ENCODE data around the gene OR52E1. TPM values are rescaled to one million over a fixed set of nuclear protein-coding genes. Genes with fewer than 3 reads are reported as not detected.

Gene OR52E1
- total and polyA plus RNA-seq, 2 of the 8 experiments (the other 6 are each of a cell fraction or from before 2014, with no cell fraction given): not detected

DNA sequence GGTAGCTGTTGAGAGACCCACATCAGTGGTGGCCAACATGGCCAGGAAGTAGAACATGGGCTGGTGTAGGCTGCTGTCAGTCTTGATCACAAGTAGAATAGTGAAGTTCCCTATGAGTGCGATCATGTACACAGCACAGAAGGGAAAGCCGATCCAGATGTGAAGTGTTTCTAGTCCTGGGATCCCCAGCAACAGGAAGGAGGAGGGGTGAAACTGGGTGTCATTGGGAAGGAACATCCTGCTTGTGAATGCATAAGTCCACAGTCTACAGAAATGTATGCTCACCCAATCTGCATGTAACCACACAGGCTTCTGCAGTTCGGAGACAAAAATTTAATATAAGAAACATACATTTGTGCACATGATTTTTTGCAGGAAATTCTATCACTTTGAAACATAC, 10.0 kb upstream of the OR52E1 start, which contains the start of gene OR52E2:
Gene OR52E2, minus strand, starts transcription at position 237 of the 400 bp plus-strand sequence. Its CDS starts 0 bp downstream, at position 237.
- Histone ChIP-seq H3K4me1 (replicated peaks in 1 of 4; ENCODE audit: control insufficient read depth in 3 of 4, insufficient read depth in 4 of 4, low read length in 3 of 4) (no peaks in the 10 kb centered on the region), H3K27ac (ENCODE audit: low read depth, low read length) (no peak within 1 kb of the TSS), H3K79me1 (ENCODE audit: low read depth, low read length) (no peaks in the 10 kb centered on the region), H3K18ac (ENCODE audit: extremely low read depth, low read length) (no peak within 1 kb of the TSS), H4K5ac (ENCODE audit: insufficient read length, low read depth, low read length) (no peak within 1 kb of the TSS), H3K23ac (ENCODE audit: insufficient read length) (no peak within 1 kb of the TSS), H2BK12ac (ENCODE audit: low read depth, low read length) (no peak within 1 kb of the TSS), H3K4me2 (ENCODE audit: insufficient read depth in 1 of 2, low read depth in 2 of 2, low read length in 2 of 2) (no peak within 1 kb of the TSS), H2BK5ac (ENCODE audit: low read depth, low read length) (no peak within 1 kb of the TSS), H3K79me2 (ENCODE audit: control insufficient read depth in 1 of 2, insufficient read depth in 2 of 2, low read length in 2 of 2) (no peaks in the 10 kb centered on the region), H3K23me2 (ENCODE audit: low read depth, low read length) (no peaks in the 10 kb centered on the region), H3K9ac (replicated peaks in 1 of 4; ENCODE audit: extremely low read depth in 1 of 4, low read depth in 3 of 4, low read length in 3 of 4) (no peak within 1 kb of the TSS), H2BK15ac (ENCODE audit: low read length) (no peak within 1 kb of the TSS), H3K36me3 (ENCODE audit: control insufficient read depth in 2 of 4, insufficient read depth in 4 of 4, low read length in 3 of 4) (no peaks in the 10 kb centered on the region), H2BK20ac (ENCODE audit: low read length) (no peak within 1 kb of the TSS), H4K8ac (ENCODE audit: extremely low read depth, insufficient read depth, low read length) (no peak within 1 kb of the TSS), H3K56ac (replicated peaks; ENCODE audit: insufficient read length, low read depth, low read length) (no peak within 1 kb of the TSS), H4K20me1 (replicated peaks in 1 of 2; ENCODE audit: control insufficient read depth in 1 of 2, insufficient read depth in 2 of 2, low read length in 2 of 2) (no peaks in the 10 kb centered on the region), H3K14ac (ENCODE audit: insufficient read length) (no peak within 1 kb of the TSS), H3K4ac (replicated peaks; ENCODE audit: insufficient read length, low read depth, low read length) (no peak within 1 kb of the TSS), H3K9me3 (ENCODE audit: insufficient read depth in 2 of 2, low read depth in 1 of 2, low read length in 1 of 2) (no peaks in the 10 kb centered on the region), H2AFZ (ENCODE audit: low read length) (no peak within 1 kb of the TSS), H3K27me3 (replicated peaks in 1 of 4; ENCODE audit: control insufficient read depth in 3 of 4, extremely low read depth in 1 of 4, insufficient read depth in 3 of 4, low read length in 3 of 4) (no peaks in the 10 kb centered on the region), H2AK5ac (ENCODE audit: low read depth, low read length) (no peak within 1 kb of the TSS; the same call in 1 of the 2 replicates), H3K4me3 (ENCODE audit: extremely low read depth in 1 of 4, insufficient read depth in 2 of 4, low read depth in 3 of 4, low read length in 4 of 4) (no peak within 1 kb of the TSS), H2BK120ac (replicated peaks; ENCODE audit: low read depth, low read length) (no peak within 1 kb of the TSS), H4K91ac (replicated peaks; ENCODE audit: insufficient read length, low read length) (no peak within 1 kb of the TSS)
- FAIRE-seq (no peak), DNase-seq (ENCODE audit: low read depth in 1 of 2, low spot score in 2 of 2) (no peak)
- TF ChIP-seq MAFK (IDR thresholded peaks at IDR 0.05; ENCODE audit: low read depth, low read length): no peak
- TF ChIP-seq EZH2 (IDR thresholded peaks at IDR 0.05; ENCODE audit: low read depth, low read length, severe bottlenecking): no peak
- no peak for TF ChIP-seq KDM4A (IDR thresholded peaks at IDR 0.05; ENCODE audit: low read depth, low read length, severe bottlenecking)
- TF ChIP-seq SP1 (IDR thresholded peaks at IDR 0.05; ENCODE audit: low read depth, low read length): no peak
- TF ChIP-seq POU5F1 (IDR thresholded peaks at IDR 0.05; ENCODE audit: low read depth, low read length): no peak
- TF ChIP-seq SIRT6 (IDR thresholded peaks at IDR 0.05; ENCODE audit: low read length): no peak
- TF ChIP-seq CEBPB (IDR thresholded peaks at IDR 0.05; ENCODE audit: low read depth, low read length): no peak
- no peak for TF ChIP-seq BACH1 (IDR thresholded peaks at IDR 0.05; ENCODE audit: low read length)
- no peak for TF ChIP-seq SRF (IDR thresholded peaks at IDR 0.05; ENCODE audit: low read depth, low read length)
- no peak for TF ChIP-seq EP300 (IDR thresholded peaks at IDR 0.05; ENCODE audit: borderline replicate concordance in 1 of 2, low read depth in 2 of 2, low read length in 2 of 2)
- no peak for TF ChIP-seq RFX5 (IDR thresholded peaks at IDR 0.05; ENCODE audit: borderline replicate concordance, low read depth, low read length)
- ChIA-PET POLR2A (ENCODE audit: partially characterized antibody) (no interaction called here), CTCF (ENCODE audit: partially characterized antibody) (no interaction called here)
- 98% methylated on average over 3 of the region's 3 CpGs; no CpG with 5 or more reads in 1 of the 2 experiments for WGBS, 2 experiments (ENCODE audit: extremely low coverage in 1 of 2, insufficient coverage in 1 of 2, insufficient read length in 1 of 2, insufficient replicate concordance in 2 of 2, low coverage in 1 of 2, low lambda C conversion rate in 2 of 2, missing lambda C conversion rate in 1 of 2)
